KOPT-K1 (cell line): ENCODE results near the gene CD83.

ENCODE experiments used
- H3K27ac ChIP-seq: fragments of 200-600 bp; sonication (generic); 2 replicates; pipeline ENCODE4 v1.5.1; 2016; ENCODE audit warnings: antibody characterized with exemption, mild to moderate bottlenecking, low read depth, low read length; ENCODE audit not compliant: poor library complexity, severe bottlenecking
- H3K36me3 ChIP-seq: fragments of 200-600 bp; sonication (generic); 2 replicates; pipeline ENCODE4 v1.5.1; 2017; ENCODE audit warnings: antibody characterized with exemption, mild to moderate bottlenecking, low read length, moderate library complexity; ENCODE audit not compliant: insufficient read depth
- H3K9me3 ChIP-seq: fragments of 200-600 bp; sonication (generic); 2 replicates; pipeline ENCODE4 v1.5.1; 2017; ENCODE audit warnings: antibody characterized with exemption, low read length, mild to moderate bottlenecking; ENCODE audit not compliant: insufficient read depth, poor library complexity, severe bottlenecking

CD83 gene

GRCh38 chr6:14174226-14174625 is 56.7 kb downstream of the CD83 start:
- H3K27ac ChIP-seq = peak overlapping the region; percentile 17
- no peaks in the 10 kb centered on the region for H3K36me3 ChIP-seq
- peaks cover 32% of the 10 kb centered on the region for H3K9me3 ChIP-seq

GRCh38 chr6:14174996-14175395 is 57.4 kb downstream of the CD83 start:
- H3K9me3 ChIP-seq = peaks cover 24% of the 10 kb centered on the region
- H3K36me3 ChIP-seq = no peaks in the 10 kb centered on the region
- H3K27ac ChIP-seq = peak overlapping the region; percentile 17

- Histone ChIP-seq H3K9me3 (peaks cover 11% of the 10 kb centered on the region), H3K27ac (no peak overlapping the region), H3K36me3 (no peaks in the 10 kb centered on the region)
These were observed 58.9 kb downstream of the CD83 start for GRCh38 chr6:14176429-14176828.

- Histone ChIP-seq H3K9me3 (peaks cover 6% of the 10 kb centered on the region), H3K36me3 (no peaks in the 10 kb centered on the region), H3K27ac (no peak overlapping the region)
These were observed 60.0 kb downstream of the CD83 start for GRCh38 chr6:14177413-14178082.

GRCh38 chr6:14178083-14178445 is 60.5 kb downstream of the CD83 start:
- H3K36me3 ChIP-seq = no peaks in the 10 kb centered on the region
- no peak overlapping the region for H3K27ac ChIP-seq
- peaks cover 1% of the 10 kb centered on the region for H3K9me3 ChIP-seq

GRCh38 chr6:14180609-14181008 is 63.0 kb downstream of the CD83 start:
- no peaks in the 10 kb centered on the region for H3K9me3 ChIP-seq
- H3K27ac ChIP-seq = no peak overlapping the region
- no peaks in the 10 kb centered on the region for H3K36me3 ChIP-seq

- Histone ChIP-seq H3K9me3 (no peaks in the 10 kb centered on the region), H3K36me3 (no peaks in the 10 kb centered on the region), H3K27ac (no peak overlapping the region)
These were observed 65.3 kb downstream of the CD83 start for GRCh38 chr6:14182916-14183315.
